Kidney epithelial cell (primary cell): ENCODE results near the gene CCNH. TPM values are rescaled to one million over a fixed set of nuclear protein-coding genes. Genes with fewer than 3 reads are reported as not detected.

Experiments
- DNase-seq: peaks from one replicate; pipeline ENCODE4 v3.0.0-alpha.2; 2010; ENCODE audit warnings: low read depth
- H3K27me3 ChIP-seq: 2 replicates; pipeline ENCODE4 v1.6.0; 2011; ENCODE audit warnings: low read length; ENCODE audit not compliant: control insufficient read depth, insufficient read depth
- H3K36me3 ChIP-seq: 2 replicates; pipeline ENCODE4 v1.5.1; 2011; ENCODE audit warnings: low read length; ENCODE audit not compliant: control insufficient read depth, insufficient read depth
- H3K4me3 ChIP-seq: 2 replicates; pipeline ENCODE4 v1.5.1; 2011; ENCODE audit warnings: low read depth, mild to moderate bottlenecking, control low read depth, low read length
- total RNA-seq: library from RNA; depleted of rRNA; stranded (reverse); fragments of >200 nt; gene quantifications from 2 replicates; pipeline ENCODE4 v1.2.3, GENCODE V29; 2015
- TF ChIP-seq, protein P1 (sequence below): IDR thresholded peaks from 2 replicates; pipeline ENCODE4 v1.5.1; 2011; ENCODE audit warnings: mild to moderate bottlenecking, moderate library complexity, low read length, control low read depth, inconsistent platforms; ENCODE audit not compliant: insufficient read depth, poor library complexity, severe bottlenecking

CCNH gene
- total RNA-seq, 1 donor from 2014 or later: 57.4 TPM

DNA sequence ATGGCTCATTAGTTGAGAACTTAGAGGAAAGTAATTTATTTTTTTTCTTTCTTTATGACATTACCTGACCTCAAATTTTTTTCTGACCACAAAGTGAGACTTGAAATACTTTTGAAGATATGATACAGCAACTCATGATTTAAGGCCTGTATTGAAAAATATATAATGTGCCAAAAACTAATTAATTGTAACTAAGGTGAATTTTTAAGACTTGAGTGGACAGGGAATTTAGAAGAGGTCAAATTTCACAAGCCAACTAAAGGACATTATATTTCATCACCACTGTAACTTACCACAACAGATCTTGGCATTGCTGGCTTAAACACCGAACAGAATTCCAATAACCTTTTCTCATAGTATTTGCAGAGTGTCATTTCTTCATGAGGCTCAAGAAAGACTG is 1.8 kb downstream of the CCNH start:
- Histone ChIP-seq H3K36me3 (no peaks in the 10 kb centered on the region), H3K27me3 (no peaks in the 10 kb centered on the region), H3K4me3 (no peak overlapping the region)
- TF ChIP-seq, protein P1, sequence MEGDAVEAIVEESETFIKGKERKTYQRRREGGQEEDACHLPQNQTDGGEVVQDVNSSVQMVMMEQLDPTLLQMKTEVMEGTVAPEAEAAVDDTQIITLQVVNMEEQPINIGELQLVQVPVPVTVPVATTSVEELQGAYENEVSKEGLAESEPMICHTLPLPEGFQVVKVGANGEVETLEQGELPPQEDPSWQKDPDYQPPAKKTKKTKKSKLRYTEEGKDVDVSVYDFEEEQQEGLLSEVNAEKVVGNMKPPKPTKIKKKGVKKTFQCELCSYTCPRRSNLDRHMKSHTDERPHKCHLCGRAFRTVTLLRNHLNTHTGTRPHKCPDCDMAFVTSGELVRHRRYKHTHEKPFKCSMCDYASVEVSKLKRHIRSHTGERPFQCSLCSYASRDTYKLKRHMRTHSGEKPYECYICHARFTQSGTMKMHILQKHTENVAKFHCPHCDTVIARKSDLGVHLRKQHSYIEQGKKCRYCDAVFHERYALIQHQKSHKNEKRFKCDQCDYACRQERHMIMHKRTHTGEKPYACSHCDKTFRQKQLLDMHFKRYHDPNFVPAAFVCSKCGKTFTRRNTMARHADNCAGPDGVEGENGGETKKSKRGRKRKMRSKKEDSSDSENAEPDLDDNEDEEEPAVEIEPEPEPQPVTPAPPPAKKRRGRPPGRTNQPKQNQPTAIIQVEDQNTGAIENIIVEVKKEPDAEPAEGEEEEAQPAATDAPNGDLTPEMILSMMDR: no peak
- no peak for DNase-seq

- TF ChIP-seq, protein P1: no peak
- no peak overlapping the region for H3K4me3 ChIP-seq
- no peaks in the 10 kb centered on the region for H3K27me3 ChIP-seq
- no peak for DNase-seq
- H3K36me3 ChIP-seq: no peaks in the 10 kb centered on the region
Observed at GRCh38 chr5:87408204-87408603, 4.5 kb downstream of the CCNH start.

DNA sequence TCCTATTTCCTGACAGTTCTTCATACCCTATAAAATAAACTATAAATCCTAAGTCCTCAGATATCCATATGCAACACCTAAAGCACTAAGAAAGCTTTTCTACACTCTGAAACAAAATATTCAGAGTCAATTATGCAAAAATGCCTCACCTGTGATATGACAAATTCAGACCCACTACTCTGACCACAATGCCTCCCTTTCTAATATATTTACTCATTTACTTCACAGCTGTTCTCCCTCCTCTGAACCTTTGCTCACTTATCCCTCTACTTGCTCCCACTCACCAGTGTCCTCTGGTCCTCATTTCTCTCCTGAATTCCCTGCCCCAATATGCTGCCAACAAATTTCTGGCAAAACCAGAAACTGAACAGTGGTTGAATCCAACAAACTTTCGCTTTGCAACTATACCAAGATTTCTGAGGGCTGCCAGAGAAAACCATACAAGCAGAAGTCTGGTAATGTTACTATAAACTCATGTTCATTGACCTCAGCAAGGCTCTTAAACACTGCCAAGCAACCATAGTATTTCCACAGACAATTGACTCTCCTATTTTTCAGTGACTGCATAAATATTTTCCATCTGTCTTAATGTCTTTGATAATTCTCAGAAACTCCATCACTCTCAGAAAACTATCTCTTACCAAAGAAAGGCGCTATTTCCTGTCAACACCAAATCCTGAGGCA is 7.1 kb downstream of the CCNH start:
- DNase-seq: no peak

GRCh38 chr5:87404359-87404758 is 8.4 kb downstream of the CCNH start:
- TF ChIP-seq, protein P1: no peak
- peaks cover 2% of the 10 kb centered on the region for H3K36me3 ChIP-seq
- H3K4me3 ChIP-seq: no peak overlapping the region

More for the DNA sequence above, 7.1 kb downstream of the CCNH start:
- no peak overlapping the region for H3K4me3 ChIP-seq
- TF ChIP-seq, protein P1: no peak
- H3K36me3 ChIP-seq: peaks cover 2% of the 10 kb centered on the region
- H3K27me3 ChIP-seq: no peaks in the 10 kb centered on the region

GRCh38 chr5:87403899-87404298 is 8.8 kb downstream of the CCNH start:
- no peak for DNase-seq
- TF ChIP-seq, protein P1: no peak
- no peaks in the 10 kb centered on the region for H3K27me3 ChIP-seq
- no peak overlapping the region for H3K4me3 ChIP-seq
- peaks cover 2% of the 10 kb centered on the region for H3K36me3 ChIP-seq

More at GRCh38 chr5:87404359-87404758, 8.4 kb downstream of the CCNH start:
- no peaks in the 10 kb centered on the region for H3K27me3 ChIP-seq
- no peak for DNase-seq

DNA sequence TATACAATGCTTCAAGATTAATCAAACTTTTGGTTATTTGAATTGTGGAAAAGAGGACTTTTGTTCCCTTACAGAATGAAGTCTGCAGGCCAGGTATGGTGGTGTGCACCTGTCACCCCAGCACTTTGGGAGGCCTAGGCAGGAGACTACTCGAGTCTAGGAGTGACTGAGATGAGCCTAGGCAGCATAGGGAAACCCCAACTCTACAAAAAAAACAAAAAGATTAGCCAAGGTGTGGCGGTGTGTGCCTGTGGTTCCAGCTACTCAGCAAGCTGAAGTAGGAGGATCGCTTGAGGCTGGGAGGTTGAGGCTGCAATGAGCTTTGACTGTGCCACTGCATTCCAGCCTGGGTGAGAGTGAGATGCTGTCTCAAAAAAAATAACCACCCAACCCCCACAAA is 9.3 kb downstream of the CCNH start:
- Histone ChIP-seq H3K36me3 (peaks cover 2% of the 10 kb centered on the region), H3K4me3 (no peak overlapping the region), H3K27me3 (no peaks in the 10 kb centered on the region)
- TF ChIP-seq, protein P1: no peak
- no peak for DNase-seq
